Left kidney (tissue), 2 donors: ENCODE measurements around the gene CHCHD3. TPM values are rescaled to one million over a fixed set of nuclear protein-coding genes. Genes with fewer than 3 reads are reported as not detected.
A peak's percentile ranks its signal among the peaks of the same experiment; 100 is the strongest.

Experiments
- DNase-seq: peaks from one replicate; pipeline ENCODE4 v3.0.0-alpha.2; 2013
- polyA plus RNA-seq: library from polyadenylated mRNA; unstranded; fragments of 120-200 nt; gene quantifications from one replicate; pipeline ENCODE4 v1.2.1, GENCODE V29; 2013; ENCODE audit not compliant: insufficient read length

Gene CHCHD3
- polyA plus RNA-seq, 1 donor, result 82.6 TPM

DNA sequence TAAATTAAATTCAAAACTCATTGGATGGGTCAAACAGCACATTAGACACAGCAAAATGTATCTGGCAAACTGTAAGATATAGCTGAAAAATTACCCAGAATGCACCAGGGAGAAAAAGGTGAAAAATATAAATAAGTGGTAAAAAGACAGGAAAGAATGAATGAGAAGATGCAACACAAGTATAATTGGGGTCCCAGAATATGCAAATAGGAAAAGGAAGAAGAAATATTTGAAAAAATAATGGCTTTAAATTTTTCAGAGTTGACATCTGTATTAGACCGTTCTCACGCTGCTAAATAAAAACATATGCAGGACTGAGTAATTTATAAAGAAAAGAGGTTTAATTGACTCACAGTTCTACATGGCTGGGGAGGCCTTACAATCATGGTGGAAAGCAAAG, 337.9 kb downstream of the CHCHD3 start:
- no peak for DNase-seq

DNA sequence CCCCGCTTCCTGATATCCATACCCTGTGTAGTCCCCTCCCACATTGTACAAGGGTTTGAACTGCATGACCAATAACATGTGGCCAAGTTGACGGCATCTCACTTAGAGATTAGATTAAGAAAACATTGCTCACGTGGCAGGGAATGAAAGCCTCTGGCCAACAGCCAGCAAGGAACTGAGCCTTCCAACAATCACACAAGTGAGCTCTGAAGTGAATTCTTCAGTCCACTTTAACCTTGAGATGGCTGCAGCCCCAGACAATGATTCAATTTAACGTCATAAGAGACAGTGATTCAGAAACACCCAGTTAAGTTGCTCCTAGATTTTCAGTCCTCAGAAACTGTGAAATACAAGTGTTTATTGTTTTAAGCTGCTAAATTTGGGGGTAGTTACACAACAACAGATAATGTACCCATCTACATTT, 339.7 kb downstream of the CHCHD3 start:
- DNase-seq, result no peak

DNA sequence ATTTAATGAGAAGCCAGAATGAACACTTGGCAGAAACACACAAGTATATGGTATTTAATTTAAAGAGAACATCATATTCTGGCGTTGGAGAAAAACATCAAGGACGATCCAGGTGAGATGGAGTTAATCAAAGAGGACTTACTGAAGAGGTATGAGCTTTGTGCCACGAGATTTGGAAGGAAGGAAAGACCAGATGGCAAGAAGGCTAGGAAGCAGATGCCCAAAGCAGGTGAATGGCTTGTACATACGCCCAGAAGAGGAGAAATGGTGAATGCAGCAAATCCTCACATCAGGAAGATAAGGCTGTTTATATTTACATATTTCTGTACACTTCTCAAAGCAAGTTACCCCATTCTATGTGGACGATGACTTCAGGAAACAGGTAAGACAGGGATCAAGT, 341.7 kb downstream of the CHCHD3 start:
- no peak for DNase-seq

DNA sequence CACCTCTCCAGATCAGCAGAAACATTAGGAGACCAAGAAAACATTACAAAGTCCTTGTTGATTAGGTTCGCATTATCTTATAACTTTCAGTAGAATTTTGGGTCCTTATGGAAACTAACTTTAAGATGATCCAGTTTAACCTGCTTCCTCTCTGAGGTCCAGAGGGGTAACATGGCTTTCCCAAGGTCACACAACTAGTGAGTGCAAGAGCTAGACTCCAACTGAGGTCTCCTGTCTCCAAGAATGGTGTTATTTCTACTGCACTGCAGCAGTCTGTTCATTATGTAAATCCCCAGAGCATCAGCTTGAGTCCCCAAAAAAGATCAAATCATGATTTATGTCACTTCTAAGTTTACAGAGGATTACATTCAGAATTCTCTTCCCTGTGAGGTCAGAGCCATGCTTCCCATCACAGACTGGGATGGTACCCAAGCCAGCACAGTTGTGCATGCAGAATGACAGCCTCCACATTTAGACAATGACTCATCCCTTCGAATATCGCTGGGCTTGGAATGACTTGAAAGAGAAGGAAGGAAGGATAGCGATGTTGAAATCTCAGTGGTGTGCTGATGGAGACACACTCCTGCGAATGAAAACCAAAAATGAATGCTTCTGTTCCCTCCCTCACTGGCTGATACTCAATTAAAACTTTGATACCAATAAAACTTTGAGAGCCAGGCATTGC, 342.5 kb downstream of the CHCHD3 start:
- DNase-seq, result no peak

DNA sequence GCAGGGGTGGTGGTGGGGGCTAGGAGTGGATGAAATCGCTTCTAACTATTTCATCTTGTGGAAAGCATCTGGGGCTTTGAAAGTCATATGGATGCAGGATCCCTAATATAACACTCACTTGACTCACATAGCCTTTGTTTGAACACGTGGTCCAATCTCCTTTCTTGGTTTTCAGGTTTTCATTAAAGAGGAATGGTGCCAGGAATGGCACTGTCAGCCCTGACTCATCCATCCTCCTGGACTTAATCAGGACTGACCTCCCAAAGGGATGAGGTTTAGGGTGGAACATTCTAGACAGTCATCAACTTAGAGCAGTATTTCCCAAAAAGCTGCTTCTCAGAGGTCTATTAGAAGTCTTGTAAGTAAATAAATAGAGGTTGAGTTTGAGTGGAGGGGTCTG, 343.6 kb downstream of the CHCHD3 start:
- DNase-seq, result no peak

DNA sequence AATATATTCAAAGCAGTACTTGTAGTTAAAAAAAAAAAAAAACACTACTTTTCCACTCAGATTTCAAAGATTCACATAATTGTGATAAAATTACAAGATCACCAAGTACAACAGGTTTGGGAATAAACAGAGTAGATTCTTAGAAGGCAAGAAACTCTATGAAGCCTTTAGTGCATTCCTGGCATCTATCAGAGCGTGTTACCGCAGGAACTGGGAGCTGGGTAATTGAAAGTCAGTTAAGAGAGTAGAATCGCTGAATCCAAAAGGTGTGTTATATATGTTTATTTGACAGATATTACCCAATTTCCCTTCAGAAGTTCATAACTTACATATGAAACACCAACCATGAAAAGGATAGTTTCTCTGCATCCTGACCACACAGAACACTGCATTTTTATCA, 346.4 kb downstream of the CHCHD3 start:
- peak; percentile 46 for DNase-seq

Other genes starting within 250 kb of the CHCHD3 start
- gene EXOC4, start 171.0 kb upstream of the CHCHD3 start, polyA plus RNA-seq, result 72.1 TPM